HG03354 (cell line): ENCODE data around the gene GNLY.
"Not testable (repeated sequence)": the region's sequence is repeated elsewhere in the genome, so short reads cannot be mapped to it uniquely, and the experiment has no call there.

Source experiments
- ATAC-seq: cut with Tn5 transposase; IDR thresholded peaks from one replicate; pipeline ENCODE4 v1.9.1; 2021; ENCODE audit warnings: mild to moderate bottlenecking; ENCODE audit not compliant: unreplicated experiment, poor library complexity, severe bottlenecking

The GNLY gene

DNA sequence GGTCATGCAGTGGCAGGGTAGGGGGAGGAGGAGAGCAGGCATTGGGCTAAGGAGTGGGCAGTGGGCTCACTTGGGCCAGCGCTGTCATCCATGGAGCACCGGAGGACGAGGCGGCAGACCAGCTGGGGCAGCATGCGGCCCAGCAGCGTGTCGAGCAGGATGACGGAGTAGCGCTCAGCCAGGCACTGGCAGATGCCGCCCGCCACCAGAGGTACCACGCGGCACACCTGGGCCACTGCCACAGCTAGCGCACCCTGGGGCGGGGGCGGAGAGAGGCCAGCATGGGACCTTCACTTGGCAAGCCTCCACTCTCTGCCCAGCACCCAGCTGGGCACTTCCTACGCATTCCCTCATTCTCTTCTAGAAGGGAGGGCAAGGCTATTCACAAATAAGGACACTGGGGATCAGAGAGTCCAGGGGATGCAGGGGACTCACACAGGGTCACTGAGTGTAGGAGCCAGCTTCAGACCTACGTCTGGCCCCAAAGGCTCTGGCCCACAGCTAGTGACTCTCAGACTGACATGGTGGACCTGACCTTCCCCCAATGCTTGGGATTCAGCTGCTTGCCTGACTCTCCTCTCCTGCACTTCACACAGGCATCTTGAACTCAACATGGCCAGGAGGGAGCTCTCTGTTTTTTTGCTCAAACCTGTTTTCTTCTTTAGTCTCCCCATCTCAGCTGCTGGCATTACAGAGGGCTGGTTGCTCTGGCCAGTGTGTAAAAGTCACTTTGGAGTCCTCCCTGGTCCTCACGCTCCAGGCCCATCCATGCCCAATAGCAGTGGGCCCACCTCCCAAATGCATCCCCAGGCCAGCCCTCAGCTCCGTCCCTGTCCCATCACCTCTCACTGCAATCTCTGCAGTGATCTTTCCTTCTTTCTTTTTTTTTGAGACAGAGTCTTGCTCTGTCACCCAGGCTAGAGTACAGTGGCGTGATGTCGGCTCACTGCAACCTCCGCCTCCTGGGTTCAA, 30.3 kb upstream of the GNLY start:
- ATAC-seq: no peak

DNA sequence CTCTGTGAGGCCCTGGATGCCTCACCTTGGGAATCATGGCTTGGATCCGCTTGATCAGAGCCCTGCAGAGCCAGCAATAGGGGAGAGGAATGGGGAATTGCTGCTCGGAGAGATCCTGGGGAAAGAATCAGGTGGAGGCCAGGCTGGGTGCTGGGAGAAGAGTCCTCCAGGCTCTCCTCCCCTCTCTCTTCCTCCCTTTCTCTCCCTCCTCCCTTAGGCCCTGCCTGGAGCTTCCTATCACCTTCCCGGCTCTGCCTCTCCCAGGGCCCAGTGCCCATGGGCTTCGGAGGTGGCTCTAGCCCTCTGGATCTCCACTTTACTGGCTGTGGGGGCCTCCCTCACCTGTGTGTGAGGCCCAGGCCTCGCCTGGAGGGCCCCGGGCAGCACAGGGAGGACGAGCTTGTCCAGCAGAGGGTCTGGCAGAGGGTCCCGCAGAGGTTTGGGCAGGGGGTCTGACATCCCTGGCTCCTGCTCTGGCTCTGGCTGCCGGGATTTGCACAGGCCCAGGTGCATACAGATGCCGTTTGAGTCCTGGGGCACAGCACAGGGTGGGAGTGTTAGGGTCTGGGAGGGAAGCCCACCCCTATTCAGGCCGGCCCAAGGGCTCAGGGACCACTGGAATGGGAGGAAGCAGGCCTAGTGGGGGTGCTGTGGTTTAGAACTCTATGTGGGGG, 28.8 kb upstream of the GNLY start:
- no peak for ATAC-seq

DNA sequence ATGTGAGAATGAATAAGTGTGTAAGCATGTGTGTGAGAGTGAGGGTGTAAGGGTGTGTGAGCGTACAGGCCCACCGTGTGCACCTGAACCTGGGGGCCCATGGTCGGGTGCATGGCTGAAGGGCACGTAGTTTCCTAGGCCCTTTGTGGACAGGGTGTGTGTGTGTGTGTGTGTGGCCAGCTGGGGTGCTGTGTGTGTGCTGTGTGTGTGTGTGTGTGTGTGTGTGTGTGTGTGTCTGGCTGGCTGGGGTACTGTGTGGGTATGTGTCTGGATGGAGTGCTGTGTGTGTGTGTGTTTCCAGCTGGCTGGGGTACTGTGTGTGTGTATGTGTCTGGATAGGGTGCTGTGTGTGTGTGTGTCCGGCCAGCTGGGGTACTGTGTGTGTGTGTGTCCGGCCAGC, 28.1 kb upstream of the GNLY start:
- ATAC-seq: no peak

DNA sequence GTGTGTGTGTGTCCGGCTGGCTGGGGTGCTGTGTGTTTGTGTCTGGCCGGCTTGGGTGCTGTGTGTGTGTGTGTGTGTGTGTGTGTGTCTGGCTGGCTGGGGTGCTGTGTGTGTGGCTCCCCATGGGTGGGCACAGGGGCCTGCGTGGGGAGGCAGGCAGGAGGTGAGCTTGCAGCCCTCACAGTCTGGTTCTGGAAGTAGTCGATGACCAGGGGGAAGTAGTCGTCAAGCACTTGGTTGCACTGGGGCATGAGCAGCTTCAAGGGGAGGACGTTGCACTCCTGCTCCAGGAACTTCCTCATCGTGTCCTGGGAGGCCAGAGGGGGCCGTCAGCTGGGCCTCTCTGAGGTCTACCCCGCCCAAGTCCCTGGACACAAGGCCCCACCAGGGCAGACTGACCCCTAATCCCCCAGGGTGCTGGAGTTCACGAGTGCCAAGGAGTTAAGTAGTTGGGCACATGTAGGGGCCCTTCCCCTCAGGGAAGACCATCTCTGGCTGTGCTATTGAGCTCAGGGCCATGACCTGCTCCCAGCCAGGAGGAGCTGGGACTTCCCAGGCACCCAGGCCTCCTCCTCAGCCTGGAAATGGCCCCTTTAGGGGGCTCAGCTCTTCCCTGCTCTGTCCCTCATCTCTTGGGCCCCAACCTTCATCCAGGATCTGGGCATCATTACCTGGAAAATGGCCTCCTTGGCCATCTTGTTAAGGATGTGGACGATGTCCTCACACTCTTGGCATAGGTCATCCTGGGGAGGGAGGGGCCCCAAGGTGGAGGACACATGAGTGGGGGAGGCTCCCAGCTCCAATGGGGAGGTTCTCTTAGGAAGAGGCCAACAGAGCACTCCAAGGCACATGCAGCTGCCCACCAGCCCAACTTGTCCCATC, 27.5 kb upstream of the GNLY start:
- ATAC-seq: no peak

DNA sequence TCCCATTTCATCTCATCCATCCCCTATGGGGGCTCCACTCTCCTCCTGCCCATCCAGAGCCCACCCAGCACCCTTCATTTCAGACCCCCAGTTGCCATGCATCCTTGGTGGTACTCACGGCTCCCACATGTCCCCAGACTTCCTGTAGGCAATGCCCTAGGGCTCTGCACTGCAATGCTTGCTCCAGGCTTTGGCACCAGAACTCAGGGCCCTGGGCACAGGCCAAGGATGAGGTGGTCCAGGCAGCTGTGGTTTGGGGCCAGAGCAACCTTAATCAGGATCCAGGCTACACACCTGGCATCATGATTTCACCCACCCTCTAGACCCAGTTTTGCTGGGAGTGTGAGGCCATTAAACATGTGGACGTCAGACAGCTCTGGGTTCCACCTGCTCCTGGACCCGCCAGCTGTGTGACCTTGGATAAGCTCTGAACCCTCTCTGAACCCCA, 26.6 kb upstream of the GNLY start:
- no peak for ATAC-seq

DNA sequence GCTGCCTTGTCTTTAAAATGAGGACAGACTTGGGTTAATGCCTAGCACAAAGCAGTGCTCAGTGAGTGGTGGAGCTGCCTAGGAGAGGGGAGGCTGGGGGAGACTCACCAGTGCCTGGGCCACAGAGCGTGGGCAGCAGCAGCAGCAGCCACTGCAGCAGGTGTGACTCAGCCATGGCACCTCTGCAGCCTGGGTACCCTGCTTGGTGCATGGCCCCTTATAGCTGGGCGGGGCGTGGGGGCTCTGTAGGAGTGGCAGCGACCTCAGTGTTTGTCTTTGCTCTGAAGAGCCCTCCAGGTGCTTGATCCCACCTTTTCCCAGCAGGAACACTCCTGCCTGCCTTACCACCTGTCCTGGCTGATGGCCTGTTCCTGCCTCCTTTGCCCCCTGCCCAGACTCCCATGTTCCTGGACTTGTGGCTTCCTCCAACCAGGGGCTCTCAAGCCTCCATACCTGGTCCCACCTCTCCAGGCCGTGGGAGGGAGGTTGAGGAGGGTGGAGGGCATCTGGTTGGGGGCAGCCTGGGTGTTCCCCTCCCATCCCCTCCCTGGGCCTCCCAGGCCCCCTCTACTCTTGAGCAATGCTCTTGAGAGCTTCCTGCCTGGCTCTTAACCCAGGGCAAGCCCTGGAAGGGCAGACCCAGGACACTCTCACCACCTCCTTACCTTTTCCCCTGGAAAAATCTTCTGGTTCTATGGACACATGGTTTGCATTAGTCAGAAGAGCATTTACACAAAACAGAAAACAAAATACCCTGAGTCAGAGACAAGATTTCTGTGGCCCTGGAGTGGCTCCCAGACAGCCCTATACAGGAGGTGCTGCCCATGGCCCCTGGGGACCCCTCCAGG, 25.9 kb upstream of the GNLY start, which contains the start of gene SFTPB:
Gene SFTPB, minus strand, starts transcription at position 191 of the 848 bp plus-strand sequence. Its CDS starts 16 bp downstream, at position 175.
- no peak for ATAC-seq

DNA sequence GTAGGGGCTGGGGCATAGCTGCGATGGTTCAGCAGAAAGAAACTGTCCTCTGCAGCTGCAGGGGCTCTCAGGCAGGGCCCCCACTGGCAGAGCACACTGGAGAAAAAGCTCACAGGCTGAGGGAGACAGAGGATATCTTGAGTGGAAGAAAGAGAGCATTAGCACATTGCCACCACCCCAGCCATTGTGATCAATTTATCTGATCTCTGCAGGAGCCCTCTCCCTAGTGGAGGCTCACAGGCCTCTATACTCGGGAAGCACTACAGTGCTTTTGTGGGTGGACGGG, 25.4 kb upstream of the GNLY start:
- no peak for ATAC-seq

DNA sequence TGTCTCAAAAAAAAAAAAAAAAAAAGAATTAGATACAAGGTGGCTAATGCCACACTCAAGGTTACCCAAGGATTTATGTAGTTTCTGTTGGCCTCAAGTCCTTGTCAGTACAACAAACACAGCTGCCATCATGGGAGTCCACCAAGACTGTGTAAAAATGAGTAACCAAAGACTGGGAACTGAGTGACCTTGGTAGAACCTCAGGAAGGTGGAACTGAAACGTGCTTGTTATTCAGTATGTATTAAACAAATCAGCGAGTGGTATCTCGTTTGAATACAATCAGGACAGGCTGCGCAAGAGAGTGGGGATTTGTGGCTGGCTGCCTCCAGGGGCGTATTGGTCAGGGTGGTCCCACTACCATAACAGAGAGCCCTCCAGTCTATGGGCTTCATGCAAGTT, 24.6 kb upstream of the GNLY start:
- ATAC-seq: peak; percentile 81

DNA sequence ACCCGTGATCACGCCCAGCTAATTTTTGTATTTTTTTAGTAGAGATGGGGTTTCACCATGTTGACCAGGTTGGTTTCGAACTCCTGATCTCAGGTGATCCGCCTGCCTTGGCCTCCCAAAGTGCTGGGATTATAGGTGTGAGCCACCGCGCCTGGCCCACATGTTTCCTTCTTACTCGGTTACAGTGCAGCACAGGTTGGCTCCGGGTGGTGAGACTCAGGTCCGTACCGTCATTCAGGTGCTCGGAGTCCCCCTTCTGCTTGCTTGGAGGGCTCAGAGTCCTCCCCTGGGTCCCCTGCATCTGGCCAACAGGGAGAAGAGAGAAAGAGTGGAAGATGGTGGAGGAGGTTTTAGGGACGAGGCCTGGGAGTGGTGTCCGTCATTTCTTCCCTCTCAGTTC, 23.7 kb upstream of the GNLY start:
- not testable (repeated sequence) for ATAC-seq

DNA sequence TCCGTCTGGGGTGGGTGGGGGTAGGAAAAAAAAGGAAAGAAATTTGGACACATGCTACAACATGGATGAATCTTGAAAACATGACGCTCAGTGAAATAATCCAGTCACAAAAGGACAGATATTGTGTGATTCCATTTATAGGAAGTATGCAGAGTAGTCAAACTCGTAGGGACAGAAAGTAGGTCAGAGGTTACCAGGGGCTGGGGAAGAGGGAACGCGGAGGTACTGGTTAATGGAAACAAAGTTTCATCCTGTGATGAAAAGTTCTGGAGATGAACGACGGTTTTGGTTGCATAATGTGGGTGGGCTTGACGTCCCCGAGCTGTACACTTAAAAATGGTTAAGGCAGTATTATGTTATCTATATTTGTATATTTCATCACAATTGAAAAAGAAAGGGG, 21.7 kb upstream of the GNLY start:
- no peak for ATAC-seq

DNA sequence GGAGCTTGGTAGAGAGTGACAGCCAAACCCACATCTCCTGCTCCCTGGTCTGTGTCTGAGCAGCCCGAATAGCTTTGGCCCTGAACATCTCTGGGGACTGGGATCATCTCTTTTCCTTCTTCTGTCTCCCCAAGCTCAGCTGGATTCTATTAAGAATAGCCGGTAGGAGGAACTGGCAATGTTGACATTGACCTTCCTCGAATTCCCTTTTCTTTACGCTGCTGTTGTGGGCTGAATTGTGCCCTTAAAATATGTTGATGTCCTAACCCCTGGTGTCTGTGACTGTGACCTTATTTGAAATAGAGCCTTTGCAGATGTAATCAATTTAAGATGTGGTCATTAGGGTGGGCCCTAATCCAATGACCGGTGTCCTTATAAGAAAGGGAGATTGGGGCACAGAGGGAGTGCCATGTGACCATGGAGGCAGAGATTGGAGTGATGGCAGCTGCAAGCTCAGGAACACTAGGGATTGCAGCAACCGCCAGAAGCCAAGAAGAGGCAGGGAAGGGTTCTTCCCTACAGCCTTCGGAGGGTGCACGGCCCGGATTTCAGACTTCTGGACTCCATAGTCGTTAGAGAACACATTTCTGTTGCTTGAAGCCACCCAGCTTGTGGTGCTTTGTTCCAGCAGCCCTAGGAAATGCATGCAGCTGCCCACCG, 20.3 kb upstream of the GNLY start:
- no peak for ATAC-seq

DNA sequence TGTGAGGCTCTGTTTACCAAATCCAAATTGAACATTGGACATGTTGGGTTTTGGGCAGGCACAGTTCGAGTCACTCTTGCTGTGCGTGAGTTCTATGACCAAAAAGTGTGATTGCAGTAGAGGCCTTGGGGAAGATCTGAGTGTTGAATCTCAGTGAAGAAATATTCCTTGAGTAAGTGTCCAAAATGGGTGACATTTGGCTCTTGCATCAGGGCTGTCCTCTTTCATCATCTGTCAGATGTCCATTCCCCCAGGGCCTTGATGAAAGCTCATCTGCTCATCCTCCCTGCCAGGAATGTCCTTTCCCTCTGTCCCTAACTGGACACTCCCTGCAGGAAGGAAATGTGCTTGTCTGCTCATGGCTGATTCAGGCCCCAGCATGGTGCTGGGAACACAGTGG, 19.7 kb upstream of the GNLY start:
- ATAC-seq: no peak

DNA sequence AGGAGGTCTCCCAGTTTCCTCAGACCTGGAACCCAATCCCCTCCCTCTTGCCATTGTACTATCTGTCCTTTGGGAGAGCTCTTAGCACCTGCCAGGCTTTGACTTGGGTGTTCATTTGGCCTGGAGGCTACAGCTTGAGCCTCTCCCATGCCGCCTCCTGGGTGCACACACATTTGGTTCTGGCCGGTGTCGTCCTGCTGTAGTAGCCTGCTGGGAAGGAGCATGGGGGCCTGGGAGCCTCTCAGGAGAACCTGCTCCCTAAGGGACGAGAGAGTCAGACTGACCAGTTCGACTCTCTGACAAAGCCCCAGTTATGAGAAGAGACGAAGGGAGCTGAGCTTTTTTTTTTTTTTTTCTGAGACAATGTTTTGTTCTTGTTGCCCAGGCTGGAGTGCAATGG, 18.7 kb upstream of the GNLY start:
- ATAC-seq: no peak

DNA sequence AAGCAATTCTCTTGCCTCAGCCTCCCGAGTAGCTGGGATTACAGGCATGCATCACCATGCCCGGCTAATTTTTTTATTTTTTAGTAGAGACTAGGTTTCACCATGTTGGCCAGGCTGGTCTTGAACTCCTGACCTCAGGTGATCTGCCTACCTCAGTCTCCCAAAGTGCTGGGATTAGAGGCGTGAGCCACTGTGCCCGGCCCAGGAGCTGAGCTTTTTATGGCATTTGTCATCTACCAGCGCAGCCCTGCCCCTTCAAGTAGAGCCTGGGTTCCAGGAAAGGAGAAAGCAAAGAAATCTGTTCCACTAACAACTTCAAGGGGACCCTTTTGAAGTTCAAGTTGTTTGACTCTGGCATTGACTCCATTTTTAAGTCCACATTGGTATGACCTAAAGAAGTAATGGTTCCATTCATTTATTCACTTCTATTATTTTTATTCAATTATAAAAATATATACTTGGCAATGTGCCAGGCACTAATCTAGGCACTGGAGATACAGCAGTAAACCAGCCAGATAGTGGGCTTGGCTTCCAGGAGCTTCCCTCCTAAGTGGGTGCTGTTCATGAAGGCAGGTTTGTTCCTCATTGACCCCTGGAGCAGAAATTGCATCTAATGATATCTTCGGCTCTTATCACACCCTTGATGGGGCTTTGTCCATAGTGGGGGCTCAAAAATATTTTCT, 18.2 kb upstream of the GNLY start:
- no peak for ATAC-seq

DNA sequence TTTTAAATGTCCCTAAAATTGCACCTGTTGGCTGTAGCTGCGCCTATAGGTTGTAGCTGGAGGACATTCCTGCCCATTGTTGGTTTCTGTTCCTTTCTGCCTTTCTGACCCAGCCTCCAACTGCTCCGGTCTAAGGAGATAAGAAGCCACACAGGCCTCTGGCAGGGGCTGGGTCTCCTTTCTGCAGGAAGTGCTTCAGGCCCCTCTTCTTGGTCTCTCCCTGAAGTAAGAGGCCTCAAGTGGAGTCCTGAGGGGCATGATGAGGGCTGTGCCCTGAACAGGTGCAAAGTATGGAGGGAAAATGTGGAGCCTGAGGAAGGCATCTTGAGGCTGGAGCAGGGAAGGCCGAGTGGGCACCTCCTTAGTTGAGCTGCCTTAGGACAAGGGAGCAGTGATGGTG, 15.8 kb upstream of the GNLY start:
- ATAC-seq: no peak

DNA sequence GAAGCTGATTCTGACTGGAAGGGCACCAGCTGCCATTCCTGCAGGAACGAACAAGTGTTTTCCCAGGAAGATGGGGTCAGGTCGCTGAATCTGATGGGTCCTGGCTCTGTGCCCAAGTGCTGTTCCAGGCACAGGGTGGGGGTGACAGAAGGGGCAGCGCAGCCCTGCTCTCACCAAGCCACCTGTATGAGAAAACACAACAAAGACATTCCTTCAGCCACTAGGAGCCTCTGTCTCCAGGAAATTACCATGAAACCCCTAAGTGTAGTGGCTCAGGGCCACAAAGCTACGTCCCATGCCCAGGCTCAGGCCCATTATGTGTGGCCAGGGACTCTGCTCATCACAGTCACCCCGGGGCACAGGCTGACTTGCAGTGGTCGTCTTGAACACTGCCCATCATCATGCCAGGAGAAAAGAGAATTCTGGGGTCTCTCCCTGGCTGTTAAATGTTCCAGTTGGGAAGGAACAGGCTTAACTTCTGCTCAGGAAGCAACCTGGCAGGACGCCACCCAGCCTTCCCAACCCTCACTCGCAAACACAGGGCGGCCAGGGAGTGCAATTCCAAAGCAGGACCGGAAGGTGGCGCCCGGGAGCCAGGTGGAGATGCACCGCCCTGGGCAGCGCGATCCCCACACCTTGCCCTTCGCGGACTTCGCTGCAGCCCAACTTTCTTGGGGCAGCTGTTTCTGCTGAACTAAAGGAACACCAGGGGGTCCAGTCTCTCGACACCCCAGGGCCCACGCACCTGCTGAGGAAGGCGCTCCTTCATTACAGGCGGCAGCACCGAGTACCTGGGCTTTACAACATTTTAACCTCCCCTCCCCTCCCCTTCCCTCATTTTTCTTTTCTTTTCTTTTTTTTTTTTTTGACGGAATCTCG, 15.1 kb upstream of the GNLY start:
- peak; percentile 85 for ATAC-seq

DNA sequence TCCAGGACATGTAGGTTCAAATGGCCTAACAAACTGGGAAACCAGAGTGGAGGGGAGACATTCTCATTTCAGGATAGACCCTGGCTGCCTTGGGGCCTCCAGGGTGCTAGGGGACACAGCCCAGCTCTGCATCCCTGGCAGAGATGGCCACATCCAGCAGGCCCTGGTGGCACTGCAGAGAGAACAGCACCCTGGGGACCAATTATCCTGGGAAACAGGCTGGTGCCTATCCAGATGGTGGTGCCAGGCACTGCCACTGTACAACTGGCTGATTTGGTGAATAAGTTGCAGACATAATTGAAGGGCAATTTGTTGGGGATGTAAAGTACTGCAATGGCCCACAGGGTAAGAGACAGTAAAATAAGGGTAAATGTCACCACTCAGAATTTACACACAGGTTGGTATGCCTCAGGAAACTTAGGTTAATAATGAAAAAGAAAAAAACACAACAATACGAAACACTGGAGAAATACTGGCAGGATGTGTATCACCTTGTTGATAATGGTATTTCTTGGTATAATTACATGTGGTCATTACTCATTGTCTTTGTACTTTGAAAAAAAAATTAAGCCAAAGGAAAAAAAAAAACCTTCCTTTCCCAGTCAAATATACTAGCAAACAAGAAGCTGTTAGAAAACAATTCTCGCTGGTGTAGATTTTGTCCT, 13.3 kb upstream of the GNLY start:
- no peak for ATAC-seq
